ENCODE results near the gene ALLC.

Gene ALLC

GRCh38 chr2:3622967-3623366, 35.0 kb upstream of the ALLC start:
- Histone ChIP-seq H3K4me1 (no peaks in the 10 kb centered on the region), H2AFZ (no peak overlapping the region), H3K27me3 (ENCODE audit: control insufficient read depth, insufficient read depth, low read length) (no peaks in the 10 kb centered on the region), H3K79me2 (no peaks in the 10 kb centered on the region), H3K4me3 (ENCODE audit: low read depth, low read length) (no peak overlapping the region), H3K9me3 (ENCODE audit: control insufficient read depth, low read length) (no peaks in the 10 kb centered on the region), H3K27ac (no peak overlapping the region), H3K9ac (no peak overlapping the region), H3K36me3 (ENCODE audit: control insufficient read depth, insufficient read depth, low read length) (no peaks in the 10 kb centered on the region), H3K4me2 (ENCODE audit: low read length) (no peak overlapping the region)
- TF ChIP-seq CTCF (IDR thresholded peaks at IDR 0.05) = no peak

- H3K9me3 ChIP-seq (ENCODE audit: control insufficient read depth, low read length) = no peaks in the 10 kb centered on the region
- no peak overlapping the region for H3K9ac ChIP-seq
- no peak overlapping the region for H3K4me3 ChIP-seq (ENCODE audit: low read depth, low read length)
- H3K27me3 ChIP-seq (ENCODE audit: control insufficient read depth, insufficient read depth, low read length) = no peaks in the 10 kb centered on the region
- no peak overlapping the region for H3K4me2 ChIP-seq (ENCODE audit: low read length)
- H3K79me2 ChIP-seq = no peaks in the 10 kb centered on the region
- H3K27ac ChIP-seq = no peak overlapping the region
- TF ChIP-seq CTCF (IDR thresholded peaks at IDR 0.05) = no peak
- no peaks in the 10 kb centered on the region for H3K4me1 ChIP-seq
- no peak overlapping the region for H2AFZ ChIP-seq
- H3K36me3 ChIP-seq (ENCODE audit: control insufficient read depth, insufficient read depth, low read length) = no peaks in the 10 kb centered on the region
These were observed 33.8 kb upstream of the ALLC start for GRCh38 chr2:3624059-3624794.

- no peak for TF ChIP-seq CTCF (IDR thresholded peaks at IDR 0.05)
These were observed 32.8 kb upstream of the ALLC start for GRCh38 chr2:3625186-3625585.

GRCh38 chr2:3626118-3626811, 31.7 kb upstream of the ALLC start:
- Histone ChIP-seq H3K9ac (no peak overlapping the region), H3K27me3 (ENCODE audit: control insufficient read depth, insufficient read depth, low read length) (no peaks in the 10 kb centered on the region), H3K27ac (peak overlapping the region; percentile 52), H3K9me3 (ENCODE audit: control insufficient read depth, low read length) (no peaks in the 10 kb centered on the region), H3K4me3 (ENCODE audit: low read depth, low read length) (no peak overlapping the region), H3K4me2 (ENCODE audit: low read length) (no peak overlapping the region), H3K79me2 (no peaks in the 10 kb centered on the region), H2AFZ (no peak overlapping the region), H3K36me3 (ENCODE audit: control insufficient read depth, insufficient read depth, low read length) (no peaks in the 10 kb centered on the region), H3K4me1 (no peaks in the 10 kb centered on the region)
- TF ChIP-seq CTCF (IDR thresholded peaks at IDR 0.05) = no peak

More at GRCh38 chr2:3625186-3625585, 32.8 kb upstream of the ALLC start:
- H3K4me1 ChIP-seq = no peaks in the 10 kb centered on the region
- H3K4me3 ChIP-seq (ENCODE audit: low read depth, low read length) = no peak overlapping the region
- H3K9me3 ChIP-seq (ENCODE audit: control insufficient read depth, low read length) = no peaks in the 10 kb centered on the region
- H2AFZ ChIP-seq = no peak overlapping the region
- no peak overlapping the region for H3K27ac ChIP-seq
- no peaks in the 10 kb centered on the region for H3K79me2 ChIP-seq
- H3K4me2 ChIP-seq (ENCODE audit: low read length) = no peak overlapping the region
- H3K27me3 ChIP-seq (ENCODE audit: control insufficient read depth, insufficient read depth, low read length) = no peaks in the 10 kb centered on the region
- no peak overlapping the region for H3K9ac ChIP-seq
- H3K36me3 ChIP-seq (ENCODE audit: control insufficient read depth, insufficient read depth, low read length) = no peaks in the 10 kb centered on the region

All from parathyroid adenoma (tissue), 2 donors.